HepG2 (cell line): Measurements from ENCODE around the gene VPS18. TPM values are rescaled to one million over a fixed set of nuclear protein-coding genes. Genes with fewer than 3 reads are reported as not detected.
A peak's percentile ranks its signal among the peaks of the same experiment; 100 is the strongest.

Experiments
- DDIT3 ChIP-seq: sonication (generic); formaldehyde crosslinking; IDR thresholded peaks from 2 replicates; pipeline ENCODE4 v1.4.0; 2020; ENCODE audit warnings: mild to moderate bottlenecking, missing genetic modification reagents
- EEA1 ChIP-seq: sonication (generic); formaldehyde crosslinking; IDR thresholded peaks from 2 replicates; pipeline ENCODE4 v1.5.1; 2020; ENCODE audit warnings: mild to moderate bottlenecking, missing genetic modification reagents, borderline replicate concordance
- GATAD2A ChIP-seq: IDR thresholded peaks from 2 replicates; pipeline ENCODE4 v1.6.1; 2016
- MXD4 ChIP-seq: IDR thresholded peaks from 2 replicates; pipeline ENCODE4 v1.6.1; 2016; ENCODE audit warnings: mild to moderate bottlenecking, missing biosample characterization, missing genetic modification reagents
- POLR2AphosphoS5 ChIP-seq: IDR thresholded peaks from 2 replicates; pipeline ENCODE4 v1.6.1; 2012; ENCODE audit warnings: low read depth, low read length
- SIX4 ChIP-seq: sonication (generic); formaldehyde crosslinking; IDR thresholded peaks from 2 replicates; pipeline ENCODE4 v1.4.0; 2020; ENCODE audit warnings: missing genetic modification reagents
- XRCC5 ChIP-seq: fragments of 200-400 bp; formaldehyde crosslinking; optimal IDR thresholded peaks from 2 replicates; pipeline ENCODE3; 2017; ENCODE audit warnings: mild to moderate bottlenecking, low read length
- ZBTB21 ChIP-seq: sonication (generic); formaldehyde crosslinking; IDR thresholded peaks from 2 replicates; pipeline ENCODE4 v1.4.0; 2020; ENCODE audit warnings: missing genetic modification reagents
- ZNF451 ChIP-seq: sonication (generic); formaldehyde crosslinking; IDR thresholded peaks from 2 replicates; pipeline ENCODE4 v1.5.0; 2020; ENCODE audit warnings: mild to moderate bottlenecking, missing genetic modification reagents
- ZNF772 ChIP-seq: sonication (generic); formaldehyde crosslinking; IDR thresholded peaks from 2 replicates; pipeline ENCODE4 v1.5.0; 2020; ENCODE audit warnings: mild to moderate bottlenecking, missing genetic modification reagents
- ZNF776 ChIP-seq: sonication (generic); formaldehyde crosslinking; IDR thresholded peaks from 2 replicates; pipeline ENCODE4 v1.4.0; 2020; ENCODE audit warnings: mild to moderate bottlenecking, missing genetic modification reagents
- polyA plus RNA-seq, 8 experiments: library from polyadenylated mRNA; depleted of rRNA in 3 of 8; stranded (reverse) in 7 of 8; unstranded in 1 of 8; fragments of >200 nt; fragmentation: Illumina TruSeq in 4 of 8; extraction: Trizol in 4 of 8; gene quantifications; 2 replicates each; pipeline versions ENCODE4 v1.2.1 to v1.2.3, GENCODE V29; 2011 to 2016; ENCODE audit warnings: low read depth in 4 of 8, missing spikeins in 1 of 8, mixed read lengths in 1 of 8; ENCODE audit not compliant: insufficient read depth in 1 of 8
- total RNA-seq, 5 experiments: library from RNA; depleted of rRNA; stranded (reverse); fragments of >200 nt; fragmentation: Illumina TruSeq; extraction: Trizol; gene quantifications; 2 replicates each; pipeline ENCODE4 v1.2.3, GENCODE V29; 2016; ENCODE audit warnings: low read depth in 1 of 5
- TF ChIP-seq, protein P1 (sequence below), 2 experiments: fragments of 450-650 bp in 1 of 2; sonication (generic) in 1 of 2; formaldehyde crosslinking in 1 of 2; IDR thresholded peaks; 2 replicates each; pipeline versions ENCODE4 v1.6.1 to v1.8.0; 2016 to 2022; ENCODE audit warnings: antibody characterized with exemption in 1 of 2, mild to moderate bottlenecking in 1 of 2, missing genetic modification reagents in 1 of 2
- TF ChIP-seq, protein P2 (sequence below): sonication (generic); formaldehyde crosslinking; IDR thresholded peaks from 2 replicates; pipeline ENCODE4 v1.8.1; 2023; ENCODE audit warnings: mild to moderate bottlenecking, missing genetic modification reagents

VPS18 gene
- total and polyA plus RNA-seq, 2 of the 13 experiments (the other 11 are each of a cell fraction or from before 2014, with no cell fraction given): 5.8 to 17.0 TPM

GRCh38 chr15:40909662-40910630 lies 15.7 kb downstream of the VPS18 start (continued):
- no peak for TF ChIP-seq POLR2AphosphoS5
- TF ChIP-seq, protein P1, sequence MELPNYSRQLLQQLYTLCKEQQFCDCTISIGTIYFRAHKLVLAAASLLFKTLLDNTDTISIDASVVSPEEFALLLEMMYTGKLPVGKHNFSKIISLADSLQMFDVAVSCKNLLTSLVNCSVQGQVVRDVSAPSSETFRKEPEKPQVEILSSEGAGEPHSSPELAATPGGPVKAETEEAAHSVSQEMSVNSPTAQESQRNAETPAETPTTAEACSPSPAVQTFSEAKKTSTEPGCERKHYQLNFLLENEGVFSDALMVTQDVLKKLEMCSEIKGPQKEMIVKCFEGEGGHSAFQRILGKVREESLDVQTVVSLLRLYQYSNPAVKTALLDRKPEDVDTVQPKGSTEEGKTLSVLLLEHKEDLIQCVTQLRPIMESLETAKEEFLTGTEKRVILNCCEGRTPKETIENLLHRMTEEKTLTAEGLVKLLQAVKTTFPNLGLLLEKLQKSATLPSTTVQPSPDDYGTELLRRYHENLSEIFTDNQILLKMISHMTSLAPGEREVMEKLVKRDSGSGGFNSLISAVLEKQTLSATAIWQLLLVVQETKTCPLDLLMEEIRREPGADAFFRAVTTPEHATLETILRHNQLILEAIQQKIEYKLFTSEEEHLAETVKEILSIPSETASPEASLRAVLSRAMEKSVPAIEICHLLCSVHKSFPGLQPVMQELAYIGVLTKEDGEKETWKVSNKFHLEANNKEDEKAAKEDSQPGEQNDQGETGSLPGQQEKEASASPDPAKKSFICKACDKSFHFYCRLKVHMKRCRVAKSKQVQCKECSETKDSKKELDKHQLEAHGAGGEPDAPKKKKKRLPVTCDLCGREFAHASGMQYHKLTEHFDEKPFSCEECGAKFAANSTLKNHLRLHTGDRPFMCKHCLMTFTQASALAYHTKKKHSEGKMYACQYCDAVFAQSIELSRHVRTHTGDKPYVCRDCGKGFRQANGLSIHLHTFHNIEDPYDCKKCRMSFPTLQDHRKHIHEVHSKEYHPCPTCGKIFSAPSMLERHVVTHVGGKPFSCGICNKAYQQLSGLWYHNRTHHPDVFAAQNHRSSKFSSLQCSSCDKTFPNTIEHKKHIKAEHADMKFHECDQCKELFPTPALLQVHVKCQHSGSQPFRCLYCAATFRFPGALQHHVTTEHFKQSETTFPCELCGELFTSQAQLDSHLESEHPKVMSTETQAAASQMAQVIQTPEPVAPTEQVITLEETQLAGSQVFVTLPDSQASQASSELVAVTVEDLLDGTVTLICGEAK (IDR thresholded peaks at IDR 0.05): no peak
- TF ChIP-seq, protein P1 (CRISPR knock-in tag; IDR thresholded peaks at IDR 0.05): peak; percentile 54; the same call in 1 of the 2 replicates
- TF ChIP-seq ZNF776 (CRISPR knock-in tag): 0 out of 2 replicates have a peak, but pooled peaks have one; percentile 49
- TF ChIP-seq EEA1 (CRISPR knock-in tag): no peak
- peak; percentile 37 for TF ChIP-seq XRCC5
- no peak for TF ChIP-seq ZBTB21 (CRISPR knock-in tag)
- TF ChIP-seq MXD4 (CRISPR knock-in tag): no peak
- TF ChIP-seq, protein P2, sequence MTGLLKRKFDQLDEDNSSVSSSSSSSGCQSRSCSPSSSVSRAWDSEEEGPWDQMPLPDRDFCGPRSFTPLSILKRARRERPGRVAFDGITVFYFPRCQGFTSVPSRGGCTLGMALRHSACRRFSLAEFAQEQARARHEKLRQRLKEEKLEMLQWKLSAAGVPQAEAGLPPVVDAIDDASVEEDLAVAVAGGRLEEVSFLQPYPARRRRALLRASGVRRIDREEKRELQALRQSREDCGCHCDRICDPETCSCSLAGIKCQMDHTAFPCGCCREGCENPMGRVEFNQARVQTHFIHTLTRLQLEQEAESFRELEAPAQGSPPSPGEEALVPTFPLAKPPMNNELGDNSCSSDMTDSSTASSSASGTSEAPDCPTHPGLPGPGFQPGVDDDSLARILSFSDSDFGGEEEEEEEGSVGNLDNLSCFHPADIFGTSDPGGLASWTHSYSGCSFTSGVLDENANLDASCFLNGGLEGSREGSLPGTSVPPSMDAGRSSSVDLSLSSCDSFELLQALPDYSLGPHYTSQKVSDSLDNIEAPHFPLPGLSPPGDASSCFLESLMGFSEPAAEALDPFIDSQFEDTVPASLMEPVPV: no peak
- TF ChIP-seq ZNF772: peak; percentile 37; the same call in 1 of the 2 replicates
- TF ChIP-seq GATAD2A (CRISPR knock-in tag): peak; percentile 66
- TF ChIP-seq SIX4 (CRISPR knock-in tag): no peak
- no peak for TF ChIP-seq DDIT3 (CRISPR knock-in tag)
- no peak for TF ChIP-seq ZNF451 (CRISPR knock-in tag)
